B cell (primary cell): Measurements from ENCODE around the gene FKBP15.

ENCODE experiments used
- EZH2 ChIP-seq: IDR thresholded peaks from 2 replicates; pipeline ENCODE4 v1.6.1; 2012; ENCODE audit warnings: borderline replicate concordance, low read depth, mild to moderate bottlenecking, moderate library complexity, low read length; ENCODE audit not compliant: insufficient read depth, poor library complexity, severe bottlenecking
- TF ChIP-seq, protein P1 (sequence below): fragments of 200-600 bp; IDR thresholded peaks from one replicate; pipeline ENCODE4 v1.8.0; 2022; ENCODE audit warnings: antibody characterized with exemption, mild to moderate bottlenecking

DNA sequence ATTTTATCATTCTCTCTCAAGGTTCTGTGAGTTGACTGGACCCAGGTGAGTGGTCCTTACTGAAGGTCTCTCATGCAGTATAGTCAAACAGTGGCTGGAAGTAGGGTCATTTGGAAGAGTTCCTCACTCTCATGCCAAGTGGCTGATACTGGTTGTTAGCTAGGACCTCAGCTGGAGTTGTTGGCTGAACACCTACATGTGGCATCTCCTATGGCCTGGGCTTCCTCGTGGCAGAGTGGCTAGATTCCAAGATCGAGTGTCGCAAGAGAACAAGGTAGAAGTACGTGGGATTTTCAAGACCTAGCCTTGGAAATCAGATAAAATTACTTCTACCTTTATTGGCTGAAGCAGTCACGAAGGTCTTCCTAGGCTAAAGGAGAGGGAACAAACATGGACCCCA is 62.6 kb downstream of the FKBP15 start:
- TF ChIP-seq, protein P1, sequence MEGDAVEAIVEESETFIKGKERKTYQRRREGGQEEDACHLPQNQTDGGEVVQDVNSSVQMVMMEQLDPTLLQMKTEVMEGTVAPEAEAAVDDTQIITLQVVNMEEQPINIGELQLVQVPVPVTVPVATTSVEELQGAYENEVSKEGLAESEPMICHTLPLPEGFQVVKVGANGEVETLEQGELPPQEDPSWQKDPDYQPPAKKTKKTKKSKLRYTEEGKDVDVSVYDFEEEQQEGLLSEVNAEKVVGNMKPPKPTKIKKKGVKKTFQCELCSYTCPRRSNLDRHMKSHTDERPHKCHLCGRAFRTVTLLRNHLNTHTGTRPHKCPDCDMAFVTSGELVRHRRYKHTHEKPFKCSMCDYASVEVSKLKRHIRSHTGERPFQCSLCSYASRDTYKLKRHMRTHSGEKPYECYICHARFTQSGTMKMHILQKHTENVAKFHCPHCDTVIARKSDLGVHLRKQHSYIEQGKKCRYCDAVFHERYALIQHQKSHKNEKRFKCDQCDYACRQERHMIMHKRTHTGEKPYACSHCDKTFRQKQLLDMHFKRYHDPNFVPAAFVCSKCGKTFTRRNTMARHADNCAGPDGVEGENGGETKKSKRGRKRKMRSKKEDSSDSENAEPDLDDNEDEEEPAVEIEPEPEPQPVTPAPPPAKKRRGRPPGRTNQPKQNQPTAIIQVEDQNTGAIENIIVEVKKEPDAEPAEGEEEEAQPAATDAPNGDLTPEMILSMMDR: no peak
- no peak for TF ChIP-seq EZH2
